Stimulated activated CD8-positive, alpha-beta memory T cell treated with anti-CD3 and anti-CD28 coated beads, Interleukin-12 subunit alpha, Interleukin-12 subunit beta, amount 100 ng/mL, for 4 hours (primary cell): Measurements from ENCODE around the gene LAMA5.

Experiments
- DNase-seq: peaks from one replicate; pipeline ENCODE4 v3.0.0-alpha.2; 2020; ENCODE audit warnings: low read depth

LAMA5 gene

GRCh38 chr20:62326959-62327725 lies 40.0 kb downstream of the LAMA5 start:
- no peak for DNase-seq

DNA sequence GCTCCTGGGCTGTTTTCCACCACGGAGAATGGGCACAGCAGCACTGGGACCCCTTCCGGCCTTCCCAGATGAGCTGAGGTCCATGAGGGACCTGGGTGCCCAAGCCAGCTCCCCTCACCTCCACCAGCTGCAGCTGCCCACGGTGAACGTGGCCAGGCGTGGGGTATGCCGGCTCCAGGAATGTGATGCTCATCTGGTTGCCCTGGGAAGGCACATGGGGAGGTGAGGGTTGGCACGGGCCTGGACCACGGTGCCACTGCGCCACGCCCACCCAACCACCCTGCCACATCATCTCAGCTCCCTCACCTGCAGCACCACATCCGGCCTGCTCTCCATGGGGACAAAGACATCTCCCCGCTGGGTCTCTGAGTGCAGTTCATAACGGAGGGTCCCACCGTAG lies 40.6 kb downstream of the LAMA5 start:
- DNase-seq = no peak

- no peak for DNase-seq
Observed at GRCh38 chr20:62325172-62325905, 41.8 kb downstream of the LAMA5 start.

DNA sequence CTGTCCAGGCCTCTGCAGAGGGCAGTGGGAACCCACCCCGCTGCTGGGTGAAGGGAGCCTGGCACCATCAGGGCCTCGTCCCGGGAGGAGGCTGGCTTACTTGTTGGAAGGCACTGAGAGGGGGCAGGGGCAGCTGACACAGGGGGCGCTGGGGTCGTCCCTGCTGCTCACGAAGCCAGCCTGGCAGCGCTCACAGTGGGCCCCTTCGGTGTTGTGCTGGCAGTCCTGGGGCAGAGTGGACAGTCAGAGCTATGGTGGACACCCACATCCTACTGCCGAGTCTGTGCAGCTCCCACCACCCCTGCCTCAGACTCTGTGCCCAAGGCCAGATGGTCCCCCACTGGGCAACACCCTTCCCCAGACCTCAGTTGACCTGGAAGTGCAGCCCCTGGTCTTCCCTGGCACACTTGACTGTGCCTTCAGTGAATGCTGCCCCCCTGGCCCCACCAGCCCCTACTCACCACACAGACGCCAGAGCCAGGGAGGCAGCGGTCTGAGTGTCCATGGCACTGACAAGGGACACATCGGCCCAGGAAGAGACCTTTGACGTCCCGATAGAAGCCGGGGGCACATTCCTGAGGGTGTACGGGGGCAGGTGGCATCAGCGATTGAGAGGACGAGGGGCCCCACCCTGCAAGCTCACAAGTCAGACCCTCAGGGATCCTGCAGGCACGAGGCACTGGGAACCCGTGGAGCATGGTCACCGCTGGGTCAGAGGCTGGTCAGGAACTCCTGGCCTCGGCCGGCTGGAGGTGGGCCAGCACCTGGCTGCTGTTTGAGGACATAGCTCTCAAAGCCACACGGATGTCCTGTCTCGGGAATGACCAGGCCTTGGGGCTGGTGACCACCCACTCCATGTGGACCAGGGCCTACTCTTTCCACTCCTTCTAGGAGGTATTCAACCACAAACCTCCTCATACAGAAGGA lies 42.9 kb downstream of the LAMA5 start:
- DNase-seq = no peak

- DNase-seq = no peak
Observed at GRCh38 chr20:62323146-62323979, 43.7 kb downstream of the LAMA5 start.

GRCh38 chr20:62322492-62323041 lies 44.5 kb downstream of the LAMA5 start:
- no peak for DNase-seq

DNA sequence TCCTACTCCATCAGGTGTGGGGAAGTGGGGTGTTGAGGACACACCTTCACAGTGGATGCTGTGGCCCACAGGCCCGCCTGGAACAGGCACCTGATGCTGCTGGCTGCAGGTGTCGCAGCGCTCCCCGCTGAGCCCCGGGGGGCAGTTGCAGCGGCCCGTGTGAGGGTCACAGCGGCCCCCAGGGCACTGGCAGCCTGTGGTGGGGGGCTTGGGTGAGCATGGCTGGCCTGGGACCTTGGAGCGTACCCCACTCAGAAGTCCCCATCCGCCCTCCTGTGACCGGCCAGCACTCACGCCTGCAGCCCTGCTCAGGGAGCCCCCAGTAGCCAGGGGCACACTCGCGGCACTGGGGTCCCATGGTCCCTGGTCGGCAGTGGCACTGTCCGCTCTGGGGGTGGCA lies 45.1 kb downstream of the LAMA5 start:
- no peak for DNase-seq

DNA sequence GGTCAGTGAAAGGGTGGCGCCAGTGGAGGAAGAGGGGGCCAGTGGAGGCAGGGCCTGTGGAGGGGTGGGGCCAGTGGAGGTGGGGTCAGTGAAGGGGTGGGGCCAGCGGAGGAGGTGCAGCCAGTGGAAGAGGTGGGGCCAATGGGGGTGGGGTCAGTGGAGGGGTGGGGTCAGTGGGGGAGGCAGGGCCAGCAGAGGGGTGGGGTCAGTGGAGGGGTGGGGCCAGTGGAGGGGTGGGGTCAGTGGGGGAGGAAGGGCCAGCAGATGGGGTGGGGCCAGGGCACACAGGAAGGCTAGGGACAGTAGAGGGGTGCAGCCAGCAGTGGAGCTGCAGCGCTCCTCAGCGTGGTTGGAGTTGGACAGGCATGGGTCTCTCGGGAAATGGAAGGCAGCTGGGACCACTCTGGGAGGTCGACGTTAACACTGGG lies 45.6 kb downstream of the LAMA5 start:
- DNase-seq = no peak

GRCh38 chr20:62320581-62321354 lies 46.3 kb downstream of the LAMA5 start:
- DNase-seq = no peak

- no peak for DNase-seq
Observed at GRCh38 chr20:62319346-62319909, 47.7 kb downstream of the LAMA5 start.

DNA sequence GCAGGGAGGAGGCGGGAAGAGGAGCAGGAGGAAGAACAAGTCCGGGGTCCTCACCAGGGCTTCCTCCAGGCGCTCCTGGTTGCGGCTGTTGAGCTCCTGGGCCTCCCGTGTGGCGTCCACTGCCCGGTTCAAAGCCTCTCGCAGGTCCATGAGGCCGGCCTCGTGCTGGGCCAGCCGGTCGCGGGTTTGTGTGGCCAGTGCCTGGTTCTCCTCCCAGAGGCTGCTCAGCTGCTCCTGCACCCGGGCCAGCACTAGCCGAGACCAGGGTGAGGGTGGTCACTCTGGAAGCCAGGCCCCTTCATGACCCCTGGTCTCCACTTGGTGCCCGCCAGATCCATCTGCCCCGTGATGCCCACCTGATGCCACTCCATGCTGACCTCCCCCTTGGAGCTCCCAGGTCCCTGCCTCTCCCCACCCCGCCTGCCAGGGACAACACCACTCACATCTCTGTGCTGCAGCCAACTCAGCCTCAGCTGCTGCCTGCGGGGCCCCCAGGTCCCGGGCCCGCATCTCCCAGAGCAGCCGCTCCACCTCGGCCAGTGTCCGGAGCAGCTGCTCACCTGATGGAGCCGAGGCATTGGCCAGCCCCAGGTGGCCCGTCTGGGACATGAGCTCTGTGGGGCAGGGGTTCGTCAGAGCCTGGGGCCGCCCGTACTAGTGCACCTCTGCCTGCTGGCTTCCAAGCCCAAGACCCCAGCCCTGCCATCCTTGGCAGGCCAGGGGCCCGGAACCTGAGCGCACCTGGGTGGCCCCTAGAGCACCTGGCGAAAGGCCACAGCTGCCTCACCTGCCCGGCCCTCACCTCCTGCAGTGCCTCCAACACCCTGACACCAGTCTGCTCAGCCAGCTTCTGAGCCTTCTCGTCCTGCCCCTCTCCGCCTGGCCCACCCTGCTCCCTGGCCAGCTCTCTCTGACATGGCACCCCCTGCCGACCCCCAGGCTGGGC lies 48.4 kb downstream of the LAMA5 start:
- no peak for DNase-seq

GRCh38 chr20:62317167-62317655 lies 49.9 kb downstream of the LAMA5 start:
- DNase-seq = no peak

GRCh38 chr20:62316331-62317166 lies 50.6 kb downstream of the LAMA5 start:
- no peak for DNase-seq

GRCh38 chr20:62315773-62316172 lies 51.3 kb downstream of the LAMA5 start:
- no peak for DNase-seq

- DNase-seq = no peak
Observed at GRCh38 chr20:62314711-62315302, 52.3 kb downstream of the LAMA5 start.

GRCh38 chr20:62314339-62314638 lies 52.8 kb downstream of the LAMA5 start:
- no peak for DNase-seq

DNA sequence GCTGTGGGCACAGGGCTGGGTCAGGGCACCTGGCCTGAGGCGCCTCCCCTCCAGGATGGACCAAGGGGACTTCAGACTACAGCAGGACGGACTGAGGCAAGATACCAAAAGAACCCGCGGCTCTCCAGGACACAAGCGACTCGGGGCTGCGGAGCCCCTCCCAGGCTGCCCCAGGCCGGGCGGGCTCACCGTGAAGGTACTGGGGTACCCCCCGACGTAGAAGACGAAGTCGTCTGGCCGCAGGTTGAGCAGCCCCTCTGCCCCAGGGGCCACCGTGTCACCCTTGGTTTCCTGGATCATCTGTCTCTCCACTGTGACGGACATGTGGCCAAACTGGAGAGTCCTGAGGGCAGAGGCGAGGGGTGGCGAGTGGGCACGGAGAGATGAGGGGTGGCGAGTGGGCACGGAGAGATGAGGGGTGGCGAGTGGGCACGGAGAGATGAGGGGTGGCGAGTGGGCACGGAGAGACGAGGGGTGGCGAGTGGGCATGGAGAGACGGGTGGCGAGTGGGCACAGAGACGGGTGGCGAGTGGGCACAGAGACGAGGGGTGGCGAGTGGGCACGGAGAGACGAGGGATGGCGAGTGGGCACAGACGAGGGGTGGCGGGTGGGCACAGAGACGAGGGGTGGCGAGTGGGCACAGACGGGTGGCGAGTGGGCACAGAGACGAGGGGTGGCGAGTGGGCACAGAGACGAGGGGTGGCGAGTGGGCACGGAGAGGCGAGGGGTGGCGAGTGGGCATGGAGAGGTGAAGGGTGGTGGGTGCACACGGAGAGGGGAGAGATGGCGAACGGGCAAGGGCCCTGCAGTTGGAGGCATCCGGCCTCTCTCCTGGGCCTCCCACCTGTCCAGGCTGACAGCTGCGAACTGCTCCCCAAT lies 53.4 kb downstream of the LAMA5 start:
- DNase-seq = no peak
